Muscle of arm (tissue), 12 donors: Measurements from ENCODE around the gene NXPE3. TPM values are rescaled to one million over a fixed set of nuclear protein-coding genes. Genes with fewer than 3 reads are reported as not detected.
"Not testable (repeated sequence)": the region's sequence is repeated elsewhere in the genome, so short reads cannot be mapped to it uniquely, and the experiment has no call there.

Experiments used
- DNase-seq: peaks from one replicate; pipeline ENCODE4 v3.0.0-alpha.2; 2013
- polyA plus RNA-seq, 12 donors: library from polyadenylated mRNA; unstranded; fragments of 120-200 nt; gene quantifications; one replicate each; pipeline ENCODE4 v1.2.1, GENCODE V29; 2013; ENCODE audit not compliant: insufficient read length in 12 of 12

NXPE3 gene
- polyA plus RNA-seq, 12 donors: 13.5 to 27.3 (median 21.2) TPM; not detected in 1

GRCh38 chr3:101850246-101851051 is 71.4 kb downstream of the NXPE3 start:
- DNase-seq: peak; percentile 31

DNA sequence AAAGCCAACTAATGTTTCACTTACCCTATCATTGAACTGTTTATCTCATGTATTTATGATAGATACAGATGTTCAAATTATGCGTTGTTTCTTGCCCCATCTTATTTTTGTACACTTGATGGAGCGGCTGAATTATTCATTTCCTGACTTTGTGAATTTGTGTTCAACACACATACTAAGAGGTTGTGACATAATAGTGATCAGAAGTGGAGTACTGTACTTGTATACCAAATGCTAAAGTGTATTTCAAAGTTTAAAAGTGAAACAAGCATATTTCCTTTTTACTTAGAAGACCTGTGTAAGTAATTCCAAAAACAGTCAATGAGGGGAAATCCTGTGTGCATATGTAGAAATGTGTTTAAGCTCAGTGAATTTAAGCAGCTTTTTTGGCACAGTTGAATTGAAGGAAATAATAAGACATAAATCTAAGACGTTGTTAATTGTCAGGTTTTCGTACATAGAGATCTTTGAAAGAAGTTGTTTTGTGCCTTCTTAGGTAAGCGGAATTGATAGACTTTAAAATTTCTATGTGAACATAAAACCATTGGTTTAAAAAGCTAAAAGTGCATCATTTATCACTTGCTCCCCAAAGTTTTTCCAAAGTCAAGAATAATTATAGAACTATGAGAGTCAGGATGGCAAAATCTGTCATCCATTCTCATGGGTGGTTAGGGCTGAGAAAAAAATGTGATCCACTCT is 72.2 kb downstream of the NXPE3 start:
- DNase-seq: no peak

DNA sequence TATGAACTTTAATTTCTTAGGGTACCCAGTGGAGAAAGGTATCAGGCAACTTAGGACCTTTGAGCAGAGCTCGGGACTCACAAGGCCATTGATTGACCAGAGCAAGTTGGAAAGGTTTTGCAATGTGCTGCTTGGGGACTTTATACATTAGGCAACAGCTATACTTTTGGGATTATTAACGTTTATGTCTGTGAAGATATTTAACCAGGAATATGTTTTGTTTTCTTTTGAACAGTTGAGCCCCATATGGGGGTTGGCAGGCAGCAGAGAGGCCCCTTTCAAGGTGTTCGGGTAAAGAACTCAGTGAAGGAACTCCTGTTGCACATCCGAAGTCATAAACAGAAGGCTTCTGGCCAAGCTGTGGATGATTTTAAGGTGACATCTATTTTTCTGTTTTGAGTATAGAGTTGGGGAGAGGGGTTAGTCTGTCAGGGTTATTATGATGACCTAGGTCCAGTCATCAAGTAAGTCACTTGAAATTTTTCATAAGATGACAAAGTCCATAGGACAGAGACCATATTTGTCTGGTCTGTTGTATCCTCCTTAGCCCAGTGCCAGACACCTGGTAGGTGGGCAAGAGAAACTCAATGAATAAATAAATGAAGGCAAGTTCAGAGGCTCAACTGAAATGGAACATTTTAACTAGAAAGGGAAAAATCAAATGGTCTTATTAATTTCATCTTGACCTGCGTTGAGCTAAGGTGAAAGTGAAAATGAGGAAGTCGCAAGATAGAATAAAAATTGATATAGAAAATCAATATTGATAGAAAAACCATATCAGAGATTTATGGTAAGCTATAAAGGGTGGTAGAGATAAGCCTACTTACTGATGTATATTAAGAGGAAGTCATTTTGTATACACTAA is 73.1 kb downstream of the NXPE3 start:
- no peak for DNase-seq

DNA sequence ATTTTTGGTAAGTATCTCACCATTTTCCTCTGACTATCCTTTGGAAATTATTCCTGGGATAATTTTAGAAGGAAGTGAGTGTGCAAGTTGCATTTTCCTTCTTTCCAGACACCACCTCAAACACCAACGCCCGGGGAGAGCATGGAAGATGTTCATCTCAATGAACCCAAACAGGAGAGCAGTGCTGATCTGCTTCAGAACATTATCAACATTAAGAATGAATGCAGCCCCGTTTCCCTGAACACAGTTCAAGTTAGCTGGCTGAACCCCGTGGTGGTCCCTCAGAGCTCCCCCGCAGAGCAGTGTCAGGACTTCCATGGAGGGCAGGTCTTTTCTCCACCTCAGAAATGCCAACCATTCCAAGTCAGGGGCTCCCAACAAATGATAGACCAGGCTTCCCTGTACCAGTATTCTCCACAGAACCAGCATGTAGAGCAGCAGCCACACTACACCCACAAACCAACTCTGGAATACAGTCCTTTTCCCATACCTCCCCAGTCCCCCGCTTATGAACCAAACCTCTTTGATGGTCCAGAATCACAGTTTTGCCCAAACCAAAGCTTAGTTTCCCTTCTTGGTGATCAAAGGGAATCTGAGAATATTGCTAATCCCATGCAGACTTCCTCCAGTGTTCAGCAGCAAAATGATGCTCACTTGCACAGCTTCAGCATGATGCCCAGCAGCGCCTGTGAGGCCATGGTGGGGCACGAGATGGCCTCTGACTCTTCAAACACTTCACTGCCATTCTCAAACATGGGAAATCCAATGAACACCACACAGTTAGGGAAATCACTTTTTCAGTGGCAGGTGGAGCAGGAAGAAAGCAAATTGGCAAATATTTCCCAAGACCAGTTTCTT is 74.2 kb downstream of the NXPE3 start:
- no peak for DNase-seq

GRCh38 chr3:101853982-101854381 is 75.0 kb downstream of the NXPE3 start:
- DNase-seq: no peak

GRCh38 chr3:101854608-101855304 is 75.7 kb downstream of the NXPE3 start:
- no peak for DNase-seq

DNA sequence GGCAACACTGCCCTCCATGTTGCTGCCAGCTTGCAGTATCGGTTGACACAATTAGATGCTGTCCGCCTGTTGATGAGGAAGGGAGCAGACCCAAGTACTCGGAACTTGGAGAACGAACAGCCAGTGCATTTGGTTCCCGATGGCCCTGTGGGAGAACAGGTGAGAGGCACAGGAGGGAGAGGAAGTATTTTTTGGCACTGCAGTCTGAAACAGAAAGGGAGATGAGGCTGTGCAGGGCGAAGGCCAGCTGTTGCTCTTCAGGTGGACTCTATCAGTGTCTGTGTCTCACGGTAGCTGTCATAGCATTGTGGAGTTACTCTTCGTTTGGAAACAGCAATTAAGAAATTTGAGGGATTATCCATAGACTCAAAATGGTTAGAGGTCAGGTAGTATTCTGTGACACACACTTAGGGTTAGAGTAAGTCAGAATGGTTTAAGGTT is 78.3 kb downstream of the NXPE3 start:
- no peak for DNase-seq

DNA sequence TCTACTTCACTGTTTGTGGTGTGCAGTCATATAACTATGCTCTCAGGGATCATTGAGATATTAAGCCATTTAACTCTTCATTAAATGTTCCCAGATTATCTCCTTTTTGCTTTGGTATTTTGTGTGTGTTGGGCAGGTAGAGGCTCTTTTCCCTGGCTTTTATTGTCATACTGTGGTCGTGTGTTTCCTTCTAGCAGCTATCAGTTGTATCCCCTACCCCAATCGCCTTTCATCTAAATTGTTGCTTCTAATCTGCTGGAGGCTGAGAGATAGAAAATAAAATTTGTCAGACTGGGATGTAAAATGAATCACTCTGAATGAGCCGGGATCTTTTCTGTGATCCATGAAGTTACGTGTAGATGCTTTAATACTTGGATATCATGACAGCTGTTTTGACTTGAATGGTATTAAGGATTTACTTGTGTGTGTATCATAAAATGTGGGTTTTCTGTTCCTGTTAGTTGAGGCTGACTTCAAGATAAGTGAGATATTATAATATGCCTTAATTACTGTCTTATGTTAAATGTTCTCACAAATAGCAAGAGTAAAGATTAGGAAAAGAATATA is 79.5 kb downstream of the NXPE3 start:
- no peak for DNase-seq

GRCh38 chr3:101859882-101860448 is 81.0 kb downstream of the NXPE3 start:
- no peak for DNase-seq

GRCh38 chr3:101861212-101861788 is 82.3 kb downstream of the NXPE3 start:
- DNase-seq: no peak

- no peak for DNase-seq
These were observed 82.9 kb downstream of the NXPE3 start for GRCh38 chr3:101861789-101862415.

DNA sequence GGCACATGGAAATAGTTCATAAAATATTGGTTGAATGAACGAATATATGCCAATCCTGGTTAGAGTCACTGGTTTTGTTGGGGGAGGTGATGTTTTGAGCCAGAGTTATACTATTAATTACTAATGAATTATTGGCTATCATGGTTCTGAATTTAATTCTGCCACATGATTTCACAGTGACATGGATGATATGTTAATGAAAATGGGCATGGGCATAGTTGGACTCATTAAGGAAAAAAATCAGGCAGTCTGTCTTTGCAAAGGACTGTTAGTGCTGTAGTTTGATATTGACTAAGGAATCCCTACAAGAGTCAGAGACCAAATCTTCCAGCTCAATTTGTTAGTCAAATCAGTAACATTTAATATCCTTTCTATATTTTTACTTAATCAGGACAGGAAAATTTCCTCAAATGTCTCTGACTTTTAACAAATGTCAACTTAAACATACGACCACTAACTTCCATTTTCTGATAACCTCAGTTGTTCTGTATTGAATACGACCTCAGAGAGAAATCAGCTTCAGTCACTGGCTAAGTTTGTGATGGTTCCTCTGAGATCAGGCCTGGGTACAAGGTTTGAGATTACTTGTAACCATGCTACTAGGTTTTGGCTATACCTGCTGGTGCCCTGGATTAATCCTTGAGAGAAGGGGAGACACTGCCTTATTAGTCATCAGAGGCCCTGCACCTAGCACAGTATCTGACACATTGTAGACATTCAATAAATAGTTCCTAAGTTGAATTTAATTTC is 83.6 kb downstream of the NXPE3 start:
- no peak for DNase-seq

DNA sequence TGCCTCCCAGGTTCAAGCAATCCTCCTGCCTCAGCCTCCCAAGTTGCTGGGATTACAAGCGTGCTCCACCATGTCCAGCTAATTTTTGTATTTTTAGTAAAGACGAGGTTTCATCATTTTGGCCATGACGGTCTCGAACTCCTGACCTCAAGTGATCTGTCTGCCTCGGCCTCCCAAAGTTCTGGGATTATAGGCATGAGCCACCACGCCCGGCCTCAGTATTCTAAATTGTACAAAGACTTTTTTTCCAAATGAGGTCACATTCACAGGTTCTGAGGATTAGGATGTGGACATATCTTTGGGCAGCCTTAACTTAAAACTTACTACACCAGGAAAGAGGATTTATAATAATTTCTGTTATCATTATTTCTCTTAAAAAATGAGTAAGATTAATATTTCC is 85.9 kb downstream of the NXPE3 start:
- DNase-seq: not testable (repeated sequence)

- no peak for DNase-seq
These were observed 86.9 kb downstream of the NXPE3 start for GRCh38 chr3:101865751-101866509.

DNA sequence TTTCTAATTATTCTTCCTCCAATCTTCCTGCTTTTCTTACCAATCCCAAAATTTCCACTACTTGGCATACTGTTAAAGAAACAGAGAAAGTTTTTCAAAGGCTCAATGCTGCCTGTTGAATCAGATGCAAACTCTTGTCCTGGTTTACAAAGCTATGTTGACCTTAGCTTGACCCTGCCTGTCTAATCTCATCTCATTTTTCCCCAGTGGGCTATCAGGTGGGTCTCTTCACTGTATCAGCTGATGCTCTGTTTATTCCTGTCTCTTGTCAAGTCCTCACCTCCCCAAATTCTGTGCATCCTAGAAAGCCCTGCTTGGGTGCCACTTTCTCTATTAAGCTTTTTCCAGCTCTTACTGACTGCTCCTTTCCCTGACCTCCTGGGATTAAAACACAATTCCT is 88.5 kb downstream of the NXPE3 start:
- DNase-seq: no peak

DNA sequence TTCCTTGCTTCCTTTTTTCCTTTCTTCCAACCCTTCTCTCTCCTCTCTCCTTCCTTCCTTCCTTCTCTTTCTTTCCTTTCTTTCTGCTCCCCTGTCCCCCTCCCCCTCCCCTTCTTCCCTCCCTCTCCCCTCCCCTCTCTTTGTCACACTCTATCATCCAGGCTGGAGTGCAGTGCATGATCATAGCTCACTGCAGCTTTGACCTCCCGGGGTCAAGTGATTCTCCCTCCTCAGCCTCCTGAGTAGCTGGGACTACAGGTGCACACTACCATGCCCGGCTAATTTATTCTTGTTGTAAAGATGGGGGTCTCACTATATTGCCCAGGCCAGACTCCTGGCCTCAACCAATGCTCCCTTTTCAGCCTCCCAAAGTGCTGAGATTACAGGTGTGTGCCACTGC is 89.0 kb downstream of the NXPE3 start:
- no peak for DNase-seq
